Measurements from ENCODE around the gene MRPL16.
A peak's percentile ranks its signal among the peaks of the same experiment; 100 is the strongest.

DNA sequence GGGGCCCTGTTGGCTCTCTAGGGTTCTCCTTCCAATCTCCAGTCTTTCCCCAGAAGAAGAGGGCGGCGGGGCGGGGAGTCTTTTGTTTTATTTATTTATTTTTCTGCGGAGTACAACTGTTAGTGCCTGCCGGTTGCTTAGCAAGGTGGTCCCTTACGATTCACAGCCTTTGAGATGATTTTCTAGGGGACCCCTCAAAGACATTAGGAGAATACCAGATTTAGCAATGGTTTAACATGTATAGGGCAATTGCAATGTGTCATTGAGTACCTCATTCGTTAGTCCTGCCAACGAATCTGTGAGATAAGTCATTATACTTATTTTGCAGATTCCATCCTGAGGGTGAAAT, 307 bp upstream of the MRPL16 start:
- TF ChIP-seq, protein P1, sequence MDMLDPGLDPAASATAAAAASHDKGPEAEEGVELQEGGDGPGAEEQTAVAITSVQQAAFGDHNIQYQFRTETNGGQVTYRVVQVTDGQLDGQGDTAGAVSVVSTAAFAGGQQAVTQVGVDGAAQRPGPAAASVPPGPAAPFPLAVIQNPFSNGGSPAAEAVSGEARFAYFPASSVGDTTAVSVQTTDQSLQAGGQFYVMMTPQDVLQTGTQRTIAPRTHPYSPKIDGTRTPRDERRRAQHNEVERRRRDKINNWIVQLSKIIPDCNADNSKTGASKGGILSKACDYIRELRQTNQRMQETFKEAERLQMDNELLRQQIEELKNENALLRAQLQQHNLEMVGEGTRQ (IDR thresholded peaks at IDR 0.05; ENCODE audit: borderline replicate concordance, low read depth, low read length), result no peak
- TF ChIP-seq POLR2AphosphoS5 (IDR thresholded peaks at IDR 0.05; ENCODE audit: low read depth, low read length), result 0 out of 2 replicates have a peak, but pooled peaks have one; percentile 14
- no peak for TF ChIP-seq CTCF (IDR thresholded peaks at IDR 0.05)
- TF ChIP-seq YY1 (IDR thresholded peaks at IDR 0.05; ENCODE audit: low read depth), result no peak
- no peak for TF ChIP-seq TAF1 (IDR thresholded peaks at IDR 0.05; ENCODE audit: borderline replicate concordance, low read depth, low read length)
- no peak for TF ChIP-seq TEAD4 (IDR thresholded peaks at IDR 0.05; ENCODE audit: borderline replicate concordance, insufficient read depth)
- TF ChIP-seq USF1 (IDR thresholded peaks at IDR 0.05; ENCODE audit: borderline replicate concordance, low read depth), result no peak
- TF ChIP-seq CHD2 (IDR thresholded peaks at IDR 0.05; ENCODE audit: low read length, partially characterized antibody), result no peak
- no peak for TF ChIP-seq MXI1 (IDR thresholded peaks at IDR 0.05; ENCODE audit: low read depth, low read length)
